22Rv1 (cell line): ENCODE measurements around the gene FAAP20.

Experiments
- ZFX ChIP-seq: fragments of 450-650 bp; IDR thresholded peaks from 2 replicates; pipeline ENCODE4 v1.6.1; 2017; ENCODE audit warnings: antibody characterized with exemption, borderline replicate concordance
- TF ChIP-seq, protein P1 (sequence below): fragments of 450-650 bp; IDR thresholded peaks from 2 replicates; pipeline ENCODE4 v1.5.1; 2017; ENCODE audit warnings: mild to moderate bottlenecking

DNA sequence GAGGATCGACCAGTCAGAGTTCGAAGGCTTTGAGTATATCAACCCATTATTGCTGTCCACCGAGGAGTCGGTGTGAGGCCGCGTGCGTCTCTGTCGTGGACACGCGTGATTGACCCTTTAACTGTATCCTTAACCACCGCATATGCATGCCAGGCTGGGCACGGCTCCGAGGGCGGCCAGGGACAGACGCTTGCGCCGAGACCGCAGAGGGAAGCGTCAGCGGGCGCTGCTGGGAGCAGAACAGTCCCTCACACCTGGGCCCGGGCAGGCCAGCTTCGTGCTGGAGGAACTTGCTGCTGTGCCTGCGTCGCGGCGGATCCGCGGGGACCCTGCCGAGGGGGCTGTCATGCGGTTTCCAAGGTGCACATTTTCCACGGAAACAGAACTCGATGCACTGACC, 9.6 kb downstream of the FAAP20 start:
- TF ChIP-seq, protein P1, sequence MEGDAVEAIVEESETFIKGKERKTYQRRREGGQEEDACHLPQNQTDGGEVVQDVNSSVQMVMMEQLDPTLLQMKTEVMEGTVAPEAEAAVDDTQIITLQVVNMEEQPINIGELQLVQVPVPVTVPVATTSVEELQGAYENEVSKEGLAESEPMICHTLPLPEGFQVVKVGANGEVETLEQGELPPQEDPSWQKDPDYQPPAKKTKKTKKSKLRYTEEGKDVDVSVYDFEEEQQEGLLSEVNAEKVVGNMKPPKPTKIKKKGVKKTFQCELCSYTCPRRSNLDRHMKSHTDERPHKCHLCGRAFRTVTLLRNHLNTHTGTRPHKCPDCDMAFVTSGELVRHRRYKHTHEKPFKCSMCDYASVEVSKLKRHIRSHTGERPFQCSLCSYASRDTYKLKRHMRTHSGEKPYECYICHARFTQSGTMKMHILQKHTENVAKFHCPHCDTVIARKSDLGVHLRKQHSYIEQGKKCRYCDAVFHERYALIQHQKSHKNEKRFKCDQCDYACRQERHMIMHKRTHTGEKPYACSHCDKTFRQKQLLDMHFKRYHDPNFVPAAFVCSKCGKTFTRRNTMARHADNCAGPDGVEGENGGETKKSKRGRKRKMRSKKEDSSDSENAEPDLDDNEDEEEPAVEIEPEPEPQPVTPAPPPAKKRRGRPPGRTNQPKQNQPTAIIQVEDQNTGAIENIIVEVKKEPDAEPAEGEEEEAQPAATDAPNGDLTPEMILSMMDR = no peak
- no peak for TF ChIP-seq ZFX
